Brain microvascular endothelial cell (primary cell): ENCODE data around the gene TRIM33.

Experiments
- DNase-seq: peaks from one replicate; pipeline ENCODE4 v3.0.0-alpha.2; 2020
- H3K27ac ChIP-seq: fragments of 250-450 bp; sonication (Bioruptor Pico); 2 replicates; pipeline ENCODE4 v1.5.1; 2020; ENCODE audit warnings: mild to moderate bottlenecking, moderate library complexity
- H3K27me3 ChIP-seq: fragments of 250-450 bp; sonication (Bioruptor Pico); replicated peaks from 2 replicates; pipeline ENCODE4 v1.5.1; 2020; ENCODE audit warnings: mild to moderate bottlenecking
- H3K36me3 ChIP-seq: fragments of 250-450 bp; sonication (Bioruptor Pico); replicated peaks from 2 replicates; pipeline ENCODE4 v1.5.1; 2020; ENCODE audit warnings: mild to moderate bottlenecking
- H3K4me3 ChIP-seq: 2 replicates; pipeline ENCODE4 v1.5.1; 2011; ENCODE audit warnings: low read depth, mild to moderate bottlenecking, control low read depth, low read length, moderate library complexity
- in situ Hi-C: cut with HindIII; loops from 2 replicates; pipeline ENCODE4 v1.10.0; 2017; ENCODE audit warnings: low sequenced_read_pairs, low pct_ligation_motif_present
- TF ChIP-seq, protein P1 (sequence below): IDR thresholded peaks from 2 replicates; pipeline ENCODE4 v1.5.1; 2011; ENCODE audit warnings: low read depth, mild to moderate bottlenecking, moderate library complexity, low read length, control low read depth, inconsistent platforms; ENCODE audit errors: missing control alignments

The TRIM33 gene

DNA sequence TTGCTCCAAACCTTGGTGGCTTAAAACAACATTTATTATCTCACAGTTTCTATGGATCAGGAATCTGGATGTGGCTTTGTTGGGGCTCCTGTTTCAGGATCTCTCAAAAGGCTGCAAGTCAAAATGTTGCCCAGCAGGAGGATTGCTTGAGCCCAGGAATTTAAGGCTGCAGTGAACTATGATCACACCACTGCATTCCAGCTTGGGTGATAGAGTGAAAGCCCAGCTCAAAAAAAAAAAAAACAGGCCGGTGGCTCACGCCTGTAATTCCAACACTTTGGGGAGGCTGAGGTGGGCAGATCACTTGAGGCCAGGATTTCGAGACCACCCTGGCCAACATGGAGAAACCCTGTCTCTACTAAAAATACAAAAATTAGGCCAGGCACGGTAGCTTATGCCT lies 40.4 kb upstream of the TRIM33 start:
- Histone ChIP-seq H3K27me3 (no peaks in the 10 kb centered on the region), H3K36me3 (no peaks in the 10 kb centered on the region), H3K4me3 (no peak overlapping the region), H3K27ac (no peak overlapping the region)
- in situ Hi-C loops: no loop called here
- TF ChIP-seq, protein P1, sequence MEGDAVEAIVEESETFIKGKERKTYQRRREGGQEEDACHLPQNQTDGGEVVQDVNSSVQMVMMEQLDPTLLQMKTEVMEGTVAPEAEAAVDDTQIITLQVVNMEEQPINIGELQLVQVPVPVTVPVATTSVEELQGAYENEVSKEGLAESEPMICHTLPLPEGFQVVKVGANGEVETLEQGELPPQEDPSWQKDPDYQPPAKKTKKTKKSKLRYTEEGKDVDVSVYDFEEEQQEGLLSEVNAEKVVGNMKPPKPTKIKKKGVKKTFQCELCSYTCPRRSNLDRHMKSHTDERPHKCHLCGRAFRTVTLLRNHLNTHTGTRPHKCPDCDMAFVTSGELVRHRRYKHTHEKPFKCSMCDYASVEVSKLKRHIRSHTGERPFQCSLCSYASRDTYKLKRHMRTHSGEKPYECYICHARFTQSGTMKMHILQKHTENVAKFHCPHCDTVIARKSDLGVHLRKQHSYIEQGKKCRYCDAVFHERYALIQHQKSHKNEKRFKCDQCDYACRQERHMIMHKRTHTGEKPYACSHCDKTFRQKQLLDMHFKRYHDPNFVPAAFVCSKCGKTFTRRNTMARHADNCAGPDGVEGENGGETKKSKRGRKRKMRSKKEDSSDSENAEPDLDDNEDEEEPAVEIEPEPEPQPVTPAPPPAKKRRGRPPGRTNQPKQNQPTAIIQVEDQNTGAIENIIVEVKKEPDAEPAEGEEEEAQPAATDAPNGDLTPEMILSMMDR: no peak
- peak; percentile 1 for DNase-seq

DNA sequence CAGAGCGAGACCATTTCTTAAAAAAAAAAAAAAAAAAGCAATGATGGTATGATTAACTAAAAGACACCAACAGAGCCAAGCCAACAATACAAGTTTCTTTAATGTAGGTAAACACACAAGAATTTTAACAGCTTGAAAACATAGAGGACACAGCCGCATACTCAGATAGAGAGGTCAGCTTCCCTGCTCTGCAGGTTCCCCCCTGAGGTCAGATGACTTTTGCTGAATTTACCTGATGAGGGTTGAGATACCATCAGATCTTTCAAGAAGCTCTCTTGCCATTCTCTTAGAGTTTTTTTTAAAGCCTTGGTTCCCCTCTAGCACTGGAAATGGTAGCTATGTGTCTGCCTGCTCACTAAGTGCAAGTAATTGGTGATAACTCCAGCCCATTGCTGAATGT lies 39.3 kb upstream of the TRIM33 start:
- Histone ChIP-seq H3K27ac (no peak overlapping the region), H3K27me3 (no peaks in the 10 kb centered on the region), H3K4me3 (no peak overlapping the region), H3K36me3 (no peaks in the 10 kb centered on the region)
- DNase-seq: no peak
- in situ Hi-C loops: no loop called here
- TF ChIP-seq, protein P1: no peak

DNA sequence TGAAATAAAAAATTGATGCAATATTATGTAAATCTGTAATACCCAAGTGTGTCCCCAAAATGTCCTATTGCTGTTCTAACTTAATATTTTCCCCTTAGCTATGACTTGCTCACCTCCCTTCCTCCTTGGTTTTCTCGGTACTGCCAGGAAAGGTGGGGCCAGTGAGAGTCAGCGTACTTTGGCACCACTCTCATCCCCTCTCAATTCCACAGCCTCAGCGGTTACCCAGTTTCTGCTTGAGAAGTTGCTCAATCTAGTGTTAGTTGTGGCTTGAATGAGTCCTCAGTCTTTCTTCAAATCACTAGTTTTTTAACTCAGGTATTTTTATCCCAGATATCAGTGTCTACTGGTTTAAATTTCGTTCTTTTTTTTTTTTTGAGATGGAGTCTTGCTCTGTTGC lies 38.1 kb upstream of the TRIM33 start:
- in situ Hi-C loops: no loop called here
- TF ChIP-seq, protein P1: no peak

GRCh38 chr1:114547076-114547475 lies 36.1 kb upstream of the TRIM33 start:
- no peak overlapping the region for H3K4me3 ChIP-seq
- H3K36me3 ChIP-seq: no peaks in the 10 kb centered on the region
- TF ChIP-seq, protein P1: no peak
- in situ Hi-C loops: no loop called here
- H3K27me3 ChIP-seq: no peaks in the 10 kb centered on the region
- no peak for DNase-seq
- H3K27ac ChIP-seq: no peak overlapping the region

More for the DNA sequence above, 38.1 kb upstream of the TRIM33 start:
- H3K36me3 ChIP-seq: no peaks in the 10 kb centered on the region
- no peaks in the 10 kb centered on the region for H3K27me3 ChIP-seq
- no peak for DNase-seq
- H3K4me3 ChIP-seq: no peak overlapping the region
- H3K27ac ChIP-seq: no peak overlapping the region

DNA sequence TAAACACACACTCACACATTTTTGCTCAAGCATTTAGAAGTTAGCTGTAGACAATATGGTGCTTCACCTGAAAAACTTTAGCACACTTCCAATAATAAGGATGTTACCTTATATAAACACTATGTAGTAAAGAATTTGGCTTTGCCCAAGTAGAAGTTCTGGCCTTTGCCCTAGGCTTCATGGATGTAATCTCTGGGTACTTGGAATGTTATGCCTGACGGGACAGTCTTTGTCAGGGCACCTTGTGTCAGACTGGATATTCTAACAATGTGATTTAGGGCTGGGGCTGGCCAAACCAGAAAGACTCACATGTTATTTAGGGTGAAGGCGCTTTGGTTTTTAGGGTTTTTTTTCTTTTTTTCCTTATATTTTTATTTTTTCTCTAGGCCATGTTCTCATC lies 34.8 kb upstream of the TRIM33 start:
- Histone ChIP-seq H3K27me3 (no peaks in the 10 kb centered on the region), H3K36me3 (no peaks in the 10 kb centered on the region), H3K4me3 (no peak overlapping the region), H3K27ac (no peak overlapping the region)
- TF ChIP-seq, protein P1: no peak
- in situ Hi-C loops: no loop called here
- no peak for DNase-seq

DNA sequence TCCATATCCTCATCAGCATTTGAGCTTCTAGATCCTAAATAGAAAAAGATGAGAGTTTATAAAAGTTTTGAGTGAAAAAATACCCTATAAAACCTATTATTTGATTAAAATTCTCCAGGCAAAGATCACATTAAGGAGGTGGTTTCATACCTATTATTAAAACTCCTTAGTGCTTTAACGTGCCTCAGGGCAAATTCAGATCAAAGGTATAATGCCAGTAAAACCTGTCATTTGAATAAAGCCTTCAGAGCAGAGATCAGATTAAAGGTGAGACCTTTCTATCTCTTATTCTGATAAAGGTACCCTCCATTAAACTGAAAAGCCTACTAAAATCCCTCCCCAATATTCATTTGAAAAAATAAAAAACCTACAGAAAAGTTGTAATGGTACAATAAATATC lies 34.3 kb upstream of the TRIM33 start:
- Histone ChIP-seq H3K27ac (no peak overlapping the region), H3K27me3 (no peaks in the 10 kb centered on the region), H3K36me3 (no peaks in the 10 kb centered on the region), H3K4me3 (no peak overlapping the region)
- no peak for DNase-seq
- in situ Hi-C loops: no loop called here
- TF ChIP-seq, protein P1: no peak
